Mesenteric fat pad (tissue), 1 donor: ENCODE data around the gene HRH4. TPM values are rescaled to one million over a fixed set of nuclear protein-coding genes. Genes with fewer than 3 reads are reported as not detected.

Experiments
- DNase-seq: peaks from one replicate; pipeline ENCODE4 v3.0.0-alpha.2; 2020; ENCODE audit warnings: low spot score
- total RNA-seq: library from RNA; stranded (reverse); fragmentation: NEBNext Ultra II Directional; extraction: Animal tissue kit (Norgen Biotek cat#: 25700); gene quantifications from one replicate; pipeline ENCODE4 v1.2.1, GENCODE V29; 2021
- donor health status: DM: yes; HTN: yes; CAD: no.

Gene HRH4
- total RNA-seq, 1 donor from 2014 or later, result 0.39 TPM

GRCh38 chr18:24502667-24503523 lies 42.5 kb downstream of the HRH4 start:
- DNase-seq, result no peak

GRCh38 chr18:24504401-24504800 lies 44.0 kb downstream of the HRH4 start:
- DNase-seq, result no peak

DNA sequence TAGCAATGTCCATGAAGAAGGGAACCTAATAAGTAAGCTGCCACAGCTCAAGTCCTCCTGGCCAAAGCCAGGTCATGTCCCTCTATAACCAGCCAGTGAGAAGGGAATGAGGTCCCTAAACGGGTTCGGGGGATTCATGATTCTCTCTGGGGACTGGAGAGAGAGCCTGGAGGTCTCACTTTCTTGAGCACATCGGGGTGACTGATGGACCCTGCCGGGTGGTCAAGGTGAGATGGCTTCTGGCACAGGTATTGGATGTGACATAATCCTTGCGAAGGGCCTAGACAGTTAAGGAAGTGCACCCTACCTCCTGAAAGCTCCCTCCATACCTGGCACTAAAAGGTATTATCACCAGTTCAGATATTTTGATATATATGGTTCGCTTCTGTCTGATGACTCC lies 45.7 kb downstream of the HRH4 start:
- no peak for DNase-seq

GRCh38 chr18:24509435-24509834 lies 49.0 kb downstream of the HRH4 start:
- no peak for DNase-seq

DNA sequence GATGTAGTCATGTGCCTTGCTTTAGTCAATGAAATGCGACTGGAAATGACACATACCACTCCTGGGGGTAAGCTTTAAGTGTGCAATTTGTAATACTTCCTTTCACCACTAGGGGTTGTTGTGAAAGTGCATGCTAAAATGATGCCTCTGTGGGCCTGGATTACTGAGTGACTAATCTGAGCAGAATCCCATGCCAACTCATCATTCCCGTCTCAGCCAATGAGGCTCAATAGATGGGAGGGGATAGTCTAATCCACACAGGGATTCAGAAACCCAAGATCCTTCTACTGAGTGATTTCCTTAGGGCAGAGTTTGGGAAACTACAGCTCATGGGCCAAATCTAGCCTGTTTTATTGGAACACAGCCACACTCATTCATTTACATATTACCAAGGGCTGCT lies 54.0 kb downstream of the HRH4 start:
- no peak for DNase-seq

DNA sequence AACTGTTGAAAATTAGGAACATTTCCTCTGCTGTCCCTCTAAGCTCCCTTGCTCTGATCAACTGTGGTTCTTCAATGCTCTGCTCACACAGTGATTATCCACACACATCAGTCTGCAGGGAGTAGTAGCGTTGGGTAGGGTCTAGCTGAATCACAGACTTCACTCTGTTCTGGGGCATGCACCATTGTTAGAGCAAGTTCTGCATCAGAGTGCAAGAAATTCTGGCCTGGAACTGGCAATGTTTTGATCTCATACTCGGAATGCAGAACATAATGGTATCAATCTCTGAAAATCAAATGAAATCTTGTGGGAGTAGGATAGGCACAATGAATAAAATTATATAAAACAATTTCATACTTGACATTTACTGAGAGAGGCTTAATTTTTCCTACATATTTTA lies 55.3 kb downstream of the HRH4 start:
- DNase-seq, result no peak

GRCh38 chr18:24516261-24516660 lies 55.8 kb downstream of the HRH4 start:
- DNase-seq, result no peak

GRCh38 chr18:24517554-24517953 lies 57.1 kb downstream of the HRH4 start:
- no peak for DNase-seq

DNA sequence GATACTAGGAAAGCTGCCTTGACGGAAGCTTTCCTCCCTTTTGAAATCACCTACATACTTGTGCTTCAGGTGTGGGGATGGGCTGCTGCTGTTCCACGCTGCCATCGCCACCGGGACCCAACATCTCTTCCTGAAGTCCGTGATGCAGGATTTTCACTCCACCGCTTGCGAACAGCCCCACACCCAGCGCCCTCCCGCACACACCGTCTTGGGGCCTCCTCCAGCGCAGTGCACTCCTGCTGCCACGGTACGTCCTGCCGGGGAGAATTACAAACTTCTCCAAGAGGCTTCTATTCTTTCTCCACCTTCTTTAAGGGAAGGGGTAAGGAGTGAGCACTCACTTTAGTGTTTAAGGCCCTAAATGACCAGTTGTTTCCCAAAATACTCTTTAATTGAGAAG lies 58.2 kb downstream of the HRH4 start:
- no peak for DNase-seq

Other genes starting within 250 kb of the HRH4 start
- 162 TPM for gene OSBPL1A, start 62.8 kb upstream of the HRH4 start, total RNA-seq
- 33.3 TPM for gene IMPACT, start 34.0 kb upstream of the HRH4 start, total RNA-seq